NCI-H226 (cell line): ENCODE results near the gene ENG.
"Not testable (repeated sequence)": the region's sequence is repeated elsewhere in the genome, so short reads cannot be mapped to it uniquely, and the experiment has no call there.

ENCODE experiments used
- DNase-seq: peaks from one replicate; pipeline ENCODE4 v3.0.0-alpha.2; 2015

The ENG gene

DNA sequence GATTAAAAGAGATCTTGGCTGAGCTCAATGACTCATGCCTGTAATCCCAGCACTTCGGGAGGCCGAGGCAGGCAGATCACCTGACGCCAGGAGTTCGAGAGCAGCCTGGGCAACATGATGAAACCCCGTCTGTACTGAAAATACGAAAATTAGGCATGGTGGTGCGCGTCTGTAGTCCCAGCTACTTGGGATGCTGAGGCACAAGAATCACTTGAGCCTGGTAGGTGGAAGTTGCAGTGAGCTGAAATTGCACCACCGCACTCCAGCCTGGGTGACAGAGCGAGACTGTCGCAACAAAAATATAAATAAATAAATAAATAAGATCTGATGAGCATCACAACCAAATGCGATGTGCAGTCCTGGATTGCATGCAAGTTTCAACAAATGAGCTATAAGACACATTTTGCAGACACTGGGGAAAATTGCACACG is 8.7 kb upstream of the ENG start:
- DNase-seq = no peak

DNA sequence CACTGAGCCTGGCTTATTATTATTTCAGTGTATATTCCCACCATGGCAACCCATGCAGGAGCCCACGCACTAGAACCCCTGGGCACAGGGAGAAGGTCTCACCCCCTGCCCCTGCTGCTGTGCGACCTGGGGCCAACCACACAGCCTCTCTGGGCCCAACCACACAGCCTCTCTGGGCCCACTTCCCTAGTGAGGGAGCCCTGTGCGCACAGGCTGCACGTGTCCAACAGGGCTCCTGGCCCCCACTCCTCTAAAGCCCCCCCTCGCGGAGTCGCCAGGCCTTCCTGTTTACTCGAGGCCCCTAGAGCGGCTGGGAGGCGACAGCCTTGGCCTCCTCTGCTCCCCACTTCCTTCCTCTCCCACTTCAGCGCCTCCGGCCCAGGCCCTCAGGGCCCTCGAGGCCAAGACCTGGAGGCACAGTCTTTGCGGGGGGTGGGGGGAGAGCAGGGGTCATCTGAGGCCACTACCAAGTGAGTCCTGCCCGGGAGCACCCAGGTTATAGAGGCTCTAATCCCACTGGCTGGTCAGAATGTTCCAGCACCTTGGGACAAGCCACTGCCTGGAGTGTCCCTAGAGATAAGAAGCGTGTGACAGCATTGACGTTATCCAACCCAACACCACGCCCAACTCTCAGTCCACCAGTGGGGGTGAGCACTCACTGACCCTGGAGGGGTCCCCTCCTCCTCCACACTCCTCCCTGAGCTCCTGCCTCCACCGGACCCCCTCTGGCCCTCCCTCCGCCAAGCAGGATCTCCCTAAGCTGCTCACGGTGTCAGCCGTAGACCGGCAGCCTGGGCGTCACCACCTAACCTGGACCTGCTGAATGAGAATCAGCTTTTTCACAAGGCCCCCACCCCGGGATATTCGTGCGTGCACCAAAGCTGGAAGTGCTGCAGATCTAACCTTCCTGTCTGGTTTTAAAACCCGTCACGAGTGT is 7.9 kb upstream of the ENG start:
- no peak for DNase-seq

DNA sequence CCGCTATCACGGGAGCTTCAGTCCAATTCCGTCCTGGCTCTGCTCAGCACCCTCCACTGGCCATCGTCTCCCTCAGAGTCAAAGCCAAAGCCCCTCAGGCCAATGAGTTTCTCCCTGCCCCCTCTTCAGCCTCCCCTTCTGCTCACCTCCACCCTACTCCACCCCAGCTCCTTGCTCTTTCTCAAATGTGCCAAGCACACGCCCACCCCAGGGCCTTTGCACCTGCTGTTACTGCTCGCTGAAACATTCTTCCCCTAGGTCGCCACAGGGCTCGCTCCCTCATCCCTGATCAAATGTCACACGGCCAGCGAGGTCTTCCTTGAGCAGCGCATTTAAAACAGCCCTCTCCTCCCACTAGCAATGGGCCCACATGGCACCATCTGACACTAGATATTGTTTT is 6.3 kb upstream of the ENG start:
- DNase-seq = no peak

DNA sequence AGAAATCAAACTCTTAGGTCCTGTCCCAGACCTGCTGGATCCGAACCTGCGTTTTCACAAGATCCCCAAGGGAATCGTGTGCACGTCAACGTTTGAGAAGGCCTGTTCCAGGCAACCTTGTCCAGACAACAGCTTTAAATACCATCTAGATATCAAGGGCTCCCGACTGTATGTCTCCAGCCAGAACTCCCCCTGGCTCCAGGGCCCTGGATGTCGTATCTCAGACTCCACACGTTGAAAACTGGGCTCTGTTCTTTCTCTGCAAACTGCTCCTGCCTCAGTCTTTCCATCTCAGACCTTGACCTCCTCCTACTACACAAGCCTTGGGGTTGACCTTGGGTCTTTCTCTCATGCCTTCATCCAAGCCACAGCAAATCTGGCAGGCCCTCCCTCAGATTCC is 5.8 kb upstream of the ENG start:
- no peak for DNase-seq

DNA sequence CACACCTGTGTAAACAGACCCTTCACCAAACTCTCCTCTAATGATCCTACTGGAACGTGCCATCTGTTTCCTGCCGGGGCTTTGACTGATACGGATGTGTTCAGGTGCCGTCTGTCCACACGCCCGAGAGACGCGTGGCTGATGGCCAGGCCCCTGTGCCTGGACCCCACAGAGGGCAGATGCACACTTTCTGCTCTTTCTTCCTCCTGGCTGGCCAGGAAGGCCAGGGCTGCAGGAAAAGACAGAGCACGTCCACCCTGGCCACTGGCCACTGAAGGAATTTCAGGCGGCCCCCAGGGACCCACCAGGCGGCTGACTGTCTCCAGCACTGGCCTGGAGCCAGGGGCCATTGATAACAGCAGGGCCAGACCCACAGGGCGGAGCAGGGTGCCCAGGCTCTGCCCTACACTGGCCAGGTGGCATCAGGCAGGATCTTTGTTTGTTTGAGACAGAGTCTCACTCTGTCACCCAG is 3.6 kb upstream of the ENG start:
- no peak for DNase-seq

DNA sequence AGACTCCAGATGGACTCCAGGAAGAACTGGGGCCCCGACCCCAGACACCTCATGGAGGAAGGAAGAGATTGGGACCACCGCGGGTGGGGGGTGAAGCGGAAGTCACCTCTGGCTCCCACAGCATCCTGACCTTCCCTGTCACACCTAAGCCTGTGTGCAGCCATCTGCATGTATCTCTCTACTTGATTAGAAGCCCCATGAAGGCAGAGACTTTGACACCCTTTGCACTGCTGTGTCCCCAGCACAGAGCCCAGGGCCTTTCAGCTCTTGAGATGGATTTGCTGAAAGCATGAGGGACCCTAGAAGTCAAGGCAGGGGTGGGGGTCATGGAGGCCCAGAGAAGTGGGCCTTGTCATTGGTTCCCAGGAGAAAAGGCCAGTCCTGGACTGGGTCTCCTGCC is 2.8 kb upstream of the ENG start:
- DNase-seq = no peak

DNA sequence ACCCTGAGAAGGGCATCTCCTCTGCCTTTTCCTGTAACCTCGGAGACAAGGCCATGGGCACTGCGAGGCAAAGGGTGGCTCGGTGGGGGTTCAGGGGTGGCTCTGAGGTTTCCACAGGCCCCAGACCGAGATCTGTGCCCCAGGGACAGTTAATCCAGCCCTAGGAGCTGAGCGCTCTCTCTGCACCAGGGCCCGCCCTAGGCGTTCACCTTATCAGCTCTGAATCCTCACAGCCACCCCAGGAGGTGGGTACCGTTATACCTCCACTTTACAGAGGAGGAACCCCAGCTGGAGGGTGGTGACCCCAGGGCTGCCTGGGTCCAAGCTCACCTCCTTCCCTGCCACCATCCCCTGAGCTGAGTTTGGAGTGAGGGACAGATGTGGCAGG is 2.3 kb upstream of the ENG start:
- no peak for DNase-seq

DNA sequence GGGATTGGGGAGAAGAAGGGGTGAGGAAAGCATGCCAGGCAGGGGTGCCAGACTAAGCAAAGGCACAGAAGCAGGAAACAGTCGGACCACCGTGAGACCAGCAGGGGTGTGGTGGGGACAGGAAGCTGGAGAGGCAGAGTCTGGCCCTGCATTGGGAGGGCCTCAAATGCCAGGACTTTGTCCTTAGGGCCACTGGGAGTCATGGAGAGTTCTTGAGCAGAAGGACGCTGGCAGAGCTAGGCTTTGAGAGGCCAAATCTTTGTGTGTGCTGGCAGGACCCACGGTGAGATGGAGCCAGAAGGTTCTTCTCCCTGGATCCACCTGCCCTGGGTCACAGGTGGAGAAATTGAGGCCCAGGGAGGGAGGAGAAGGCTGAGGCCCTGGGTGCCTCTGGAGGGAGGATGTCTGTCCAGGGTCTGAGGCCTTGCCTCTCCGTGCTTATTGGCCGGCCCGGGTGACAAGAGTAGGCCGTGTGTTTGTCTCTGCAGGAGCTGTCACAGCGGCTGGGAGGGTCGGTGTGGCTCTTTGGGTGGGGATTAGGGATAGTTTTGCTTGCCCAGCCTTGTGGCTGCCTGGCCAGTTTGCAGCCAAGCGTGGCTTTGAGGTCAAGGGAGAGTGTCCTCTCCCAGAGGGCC is 1.8 kb upstream of the ENG start:
- no peak for DNase-seq

DNA sequence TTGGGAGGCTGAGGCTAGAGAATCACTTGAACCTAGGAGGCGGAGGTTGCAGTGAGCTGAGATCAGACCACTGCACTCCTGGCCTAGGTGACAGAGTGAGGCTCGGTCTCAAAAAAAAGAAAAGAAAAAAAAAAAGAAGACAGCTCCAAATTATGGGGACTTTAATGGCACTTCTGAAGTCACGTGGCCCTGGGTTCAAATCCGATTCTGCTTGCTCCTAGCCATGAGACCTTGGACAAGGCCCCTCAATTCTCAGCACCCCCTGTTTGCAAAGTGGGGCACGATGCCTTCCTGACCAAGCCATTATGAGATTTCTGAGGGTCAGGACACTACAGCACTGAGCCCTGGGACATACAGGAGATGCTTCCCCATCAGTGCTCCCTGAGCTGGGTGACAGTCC is 1.1 kb upstream of the ENG start:
- DNase-seq = no peak

DNA sequence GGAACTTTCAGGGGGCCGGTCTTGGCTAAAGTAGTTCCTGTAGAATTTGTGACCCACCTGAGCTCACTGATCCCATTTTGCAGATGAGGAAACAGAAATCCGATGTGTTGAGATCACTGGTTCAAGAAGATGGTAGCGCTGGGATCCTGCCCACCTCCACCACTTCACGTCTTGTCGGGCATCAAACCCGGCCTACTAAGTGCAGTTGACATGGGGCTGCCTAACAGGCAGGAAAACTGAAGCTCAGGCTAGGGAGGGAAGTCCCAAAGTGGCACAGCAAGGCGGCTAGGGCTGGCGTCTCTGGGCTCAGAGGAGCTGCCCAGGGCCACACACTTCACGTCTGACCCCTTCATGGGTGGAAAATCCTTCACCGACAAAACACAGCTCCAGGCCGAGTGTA is 502 bp upstream of the ENG start:
- no peak for DNase-seq

DNA sequence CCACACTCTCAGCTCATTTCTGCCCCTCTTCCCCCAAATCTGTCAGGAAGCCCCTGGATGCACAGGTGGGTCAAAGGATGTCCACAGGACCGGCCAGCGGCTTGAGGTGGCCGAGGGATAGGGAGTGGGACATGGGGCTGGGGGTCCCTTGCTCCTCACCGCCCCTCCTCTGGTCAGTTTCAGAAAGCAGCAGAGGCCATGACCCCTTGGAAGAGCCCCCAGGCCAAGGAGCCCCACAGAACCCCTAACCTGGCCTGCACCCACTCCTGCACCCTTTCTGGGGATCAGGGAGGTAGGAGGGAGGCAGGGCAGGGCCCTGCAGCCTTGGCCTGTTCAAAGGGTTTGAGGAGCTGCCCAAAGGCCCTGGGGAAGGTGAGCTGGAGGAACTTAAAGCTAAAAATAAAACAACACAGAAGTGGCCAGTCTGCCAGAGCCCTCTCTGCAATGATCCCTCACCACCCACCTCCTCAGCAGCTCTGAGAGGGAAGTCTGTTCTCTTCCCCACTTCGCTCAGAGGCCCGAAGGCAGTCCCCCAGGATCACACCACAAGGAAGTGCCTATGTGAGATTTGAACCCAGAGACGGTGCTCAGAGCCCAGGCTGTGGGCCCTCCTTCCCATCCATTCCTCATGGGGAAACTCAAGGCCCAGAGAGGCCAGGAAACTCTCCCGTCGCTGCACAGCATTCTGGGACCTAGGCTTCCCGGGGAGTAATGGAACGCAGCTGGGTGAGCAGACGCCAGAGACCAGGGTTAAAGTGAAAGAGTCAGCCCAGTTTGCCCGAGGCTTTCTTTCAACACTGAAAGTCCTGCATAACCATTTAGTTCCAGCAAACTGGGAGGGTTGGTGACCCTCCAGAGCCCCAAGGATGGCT is 910 bp downstream of the ENG start:
- DNase-seq = no peak

DNA sequence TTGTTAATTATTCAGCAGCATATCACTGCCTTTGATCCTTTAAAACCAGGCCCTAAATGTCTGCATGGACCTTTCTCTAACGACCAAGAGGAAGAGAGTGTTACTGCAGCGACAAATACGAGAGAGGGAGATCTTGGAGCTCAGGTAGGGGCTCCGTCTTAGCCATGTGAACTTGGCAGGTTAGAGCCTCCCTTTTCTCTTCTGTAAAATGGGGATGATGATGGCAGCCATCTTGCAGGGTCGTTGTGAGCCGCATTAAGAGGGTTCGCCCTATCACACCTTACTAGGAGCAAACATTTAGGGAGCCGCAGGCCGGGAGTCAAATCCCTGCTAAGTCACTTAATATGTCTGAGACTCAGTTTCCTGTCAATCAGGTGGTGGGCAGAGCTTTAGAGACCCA is 1.6 kb downstream of the ENG start:
- DNase-seq = no peak

DNA sequence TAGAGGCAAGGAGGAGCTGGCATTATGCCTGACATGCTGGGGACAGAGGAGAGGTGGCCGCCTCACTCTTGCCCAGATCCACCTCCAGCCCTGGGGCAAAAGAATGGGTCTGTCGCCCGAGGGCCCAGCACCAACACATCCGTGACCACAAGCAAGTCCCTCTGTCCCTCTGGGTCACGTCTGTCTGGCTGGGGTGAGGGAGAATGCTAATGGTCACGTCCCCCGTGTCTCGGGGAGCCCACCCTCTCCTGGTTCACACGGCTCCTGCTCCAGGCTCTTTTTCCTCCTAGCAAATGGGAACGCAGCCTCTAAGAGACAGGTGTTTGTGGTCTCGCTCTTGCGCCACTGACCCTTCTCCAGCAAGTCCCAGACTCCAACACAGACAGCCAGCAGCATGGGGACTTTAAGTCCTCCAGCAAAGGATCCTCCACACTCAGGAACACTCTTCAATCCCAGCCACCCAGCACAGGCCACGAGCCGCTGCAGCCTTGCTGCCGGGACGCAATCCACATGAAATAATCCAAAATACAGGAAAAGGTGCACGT is 4.1 kb downstream of the ENG start:
- no peak for DNase-seq

DNA sequence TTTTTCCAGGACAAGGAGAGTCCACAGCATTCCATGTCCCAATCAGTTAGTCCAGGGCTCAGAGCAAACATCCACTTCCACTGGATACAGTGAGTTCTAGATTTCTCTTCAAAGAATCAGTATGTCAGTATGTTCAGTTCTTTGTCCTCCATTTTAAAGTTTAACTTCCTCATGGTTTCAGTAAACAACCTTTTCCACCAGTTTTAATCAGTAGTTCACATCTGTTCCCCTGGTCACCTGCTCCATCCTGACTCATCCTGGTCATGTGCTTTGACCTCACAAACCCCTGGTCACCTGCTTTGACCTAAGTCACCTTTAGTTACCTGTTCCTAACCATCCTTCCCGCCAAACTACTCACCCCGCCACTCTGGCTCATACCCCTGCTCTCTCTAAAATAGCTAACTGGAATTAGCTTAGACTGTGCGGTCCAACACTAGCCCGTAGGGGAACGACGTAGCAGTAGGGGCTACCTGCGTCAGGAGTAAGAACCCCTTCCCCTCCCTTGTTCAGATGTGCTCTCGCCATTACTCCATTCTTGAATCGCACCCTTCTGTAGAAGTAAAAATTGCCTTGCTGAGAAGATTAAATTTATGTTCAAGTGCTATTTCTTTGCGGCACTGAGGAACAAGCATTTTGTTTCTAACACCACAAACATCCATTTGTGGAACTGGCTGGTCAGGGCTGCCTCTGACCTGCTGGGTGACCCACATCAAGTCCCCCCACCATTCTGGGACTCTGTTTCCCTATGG is 5.5 kb downstream of the ENG start:
- no peak for DNase-seq

DNA sequence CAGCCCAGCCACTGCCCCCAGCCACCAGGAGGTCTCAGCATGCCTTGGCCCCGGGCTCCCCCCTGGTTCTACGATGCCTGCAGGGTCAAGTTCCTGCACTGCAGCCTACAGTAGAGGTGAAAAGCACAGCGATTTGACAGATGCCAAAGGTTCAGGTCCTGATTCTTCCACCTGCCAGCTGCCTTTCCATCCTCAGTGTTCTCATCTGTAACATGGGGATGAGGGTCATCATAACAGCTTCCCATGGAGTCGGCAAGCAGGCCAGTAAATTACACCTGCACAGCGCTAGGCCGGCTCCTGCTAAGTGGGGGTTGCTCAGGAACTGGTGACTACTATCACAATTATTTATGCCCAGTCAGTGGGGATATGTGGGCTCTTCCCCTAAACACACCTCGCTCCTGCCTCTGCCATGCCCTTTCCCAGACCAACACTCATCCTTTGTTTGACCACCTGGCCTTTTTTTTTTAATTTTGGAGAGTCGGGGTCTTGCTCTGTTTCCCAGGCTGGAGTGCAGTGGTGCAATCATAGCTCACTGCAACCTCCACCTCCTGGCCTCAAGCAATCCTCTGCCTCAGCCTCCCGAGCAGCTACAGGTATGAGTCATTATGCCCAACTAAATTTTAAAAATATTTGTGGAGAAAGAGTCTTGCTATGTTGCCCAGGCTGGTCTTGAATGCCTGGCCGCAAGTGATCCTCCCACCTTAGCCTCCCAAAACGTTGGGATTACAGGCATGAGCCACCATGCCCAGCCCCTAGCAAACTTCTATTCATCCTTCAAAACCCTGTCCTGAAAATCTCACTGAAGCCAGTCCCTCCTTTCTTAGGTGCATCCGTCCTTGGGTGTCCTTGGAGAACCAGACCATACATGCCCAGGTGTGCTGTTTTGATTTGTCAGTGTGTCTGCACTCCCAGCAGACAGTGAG is 6.4 kb downstream of the ENG start:
- no peak for DNase-seq

DNA sequence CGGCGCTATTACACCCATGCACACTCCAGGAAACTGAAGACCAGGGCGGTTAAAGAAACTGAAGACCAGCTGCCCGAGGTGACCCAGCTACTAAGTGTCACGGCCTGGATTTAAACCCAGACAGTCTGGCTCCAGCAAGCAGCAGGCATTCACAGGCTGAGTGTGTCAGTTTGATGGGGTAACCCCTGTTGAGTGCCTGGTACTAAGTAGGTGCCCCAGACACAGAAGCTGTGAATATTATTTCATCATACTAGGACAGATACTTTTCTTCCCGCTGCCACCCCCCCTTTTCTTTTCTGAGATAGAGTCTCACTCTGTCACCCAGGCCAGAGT is 7.3 kb downstream of the ENG start:
- DNase-seq = no peak

DNA sequence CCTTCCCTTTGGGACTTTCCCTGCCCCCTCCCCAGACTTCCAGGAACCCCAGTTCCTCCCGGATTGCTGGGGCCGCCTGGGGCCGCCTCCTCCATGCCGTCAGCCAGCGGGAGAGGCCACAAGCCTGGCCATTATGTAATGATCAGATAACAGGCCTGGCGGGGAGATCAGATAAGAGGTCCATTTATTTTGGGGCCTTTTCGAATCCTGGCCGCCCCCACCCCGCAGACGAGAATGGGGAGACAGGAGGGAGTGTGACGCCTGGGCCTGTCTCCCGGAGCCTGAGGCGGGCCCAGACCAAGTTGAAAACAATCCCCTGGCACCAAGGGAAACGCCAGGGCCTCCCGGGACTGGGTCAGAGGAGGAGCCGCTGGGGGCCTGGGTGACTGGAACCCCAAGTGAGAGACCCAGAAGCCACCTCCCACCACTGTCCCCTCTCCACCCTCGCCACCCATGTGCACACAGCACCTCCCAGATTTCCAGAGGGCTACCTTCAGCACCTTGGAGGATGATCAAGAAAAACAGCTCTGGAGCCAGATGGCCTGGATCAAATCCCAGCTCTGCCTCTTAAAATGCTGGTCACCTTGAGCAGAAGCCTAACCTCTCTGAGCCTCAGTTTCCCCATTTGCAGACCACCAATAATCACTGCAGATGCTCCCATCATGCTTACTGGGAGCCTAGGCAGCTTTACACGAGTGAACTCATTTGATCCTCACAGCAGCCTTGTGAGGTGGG is 7.8 kb downstream of the ENG start:
- DNase-seq = no peak

DNA sequence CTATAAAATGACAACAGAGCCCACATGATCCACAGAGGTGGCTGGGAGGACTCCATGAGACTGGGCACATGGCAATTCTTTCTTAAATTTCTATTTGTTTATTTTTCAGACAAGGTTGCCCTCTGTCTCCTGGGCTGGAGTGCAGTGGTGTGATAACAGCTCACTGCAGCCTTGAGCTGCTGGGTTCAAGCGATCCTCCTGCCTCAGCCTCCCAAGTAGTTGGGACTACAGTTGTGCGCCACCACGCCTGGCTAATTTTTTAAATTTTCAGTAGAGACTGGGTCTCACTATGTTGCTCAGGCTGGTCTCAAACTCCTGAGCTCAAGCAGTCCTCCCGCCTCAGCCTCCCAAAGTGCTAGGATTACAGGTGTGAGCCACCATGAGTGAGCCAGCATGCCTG is 8.8 kb downstream of the ENG start:
- not testable (repeated sequence) for DNase-seq

DNA sequence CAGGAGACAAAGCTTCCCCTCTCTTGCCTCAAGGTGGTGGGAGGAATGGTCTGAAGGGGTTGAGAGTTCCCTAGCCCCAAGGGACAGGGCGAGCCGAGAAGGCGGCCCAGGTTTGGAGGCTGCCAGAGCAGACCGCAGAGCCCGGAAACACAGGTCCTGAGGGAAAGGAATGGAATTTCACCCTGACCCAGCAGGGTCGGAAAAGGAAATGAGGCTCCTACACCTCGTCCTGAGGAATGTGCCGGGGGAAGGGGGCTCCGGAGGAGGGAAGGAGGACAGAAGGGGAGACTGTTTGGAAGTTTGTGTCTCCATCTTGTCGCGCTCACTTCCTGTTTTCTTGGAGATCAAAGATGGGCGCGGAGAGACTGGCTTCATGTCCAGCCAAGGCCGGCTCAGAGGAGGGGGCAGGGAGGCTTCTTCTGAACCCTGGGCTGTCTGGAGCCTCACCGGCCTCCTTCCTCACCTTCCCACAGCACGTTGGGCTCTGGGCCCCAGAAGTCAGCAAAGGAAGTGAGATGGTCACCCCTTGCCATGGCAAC is 9.6 kb downstream of the ENG start:
- DNase-seq = peak; percentile 53

DNA sequence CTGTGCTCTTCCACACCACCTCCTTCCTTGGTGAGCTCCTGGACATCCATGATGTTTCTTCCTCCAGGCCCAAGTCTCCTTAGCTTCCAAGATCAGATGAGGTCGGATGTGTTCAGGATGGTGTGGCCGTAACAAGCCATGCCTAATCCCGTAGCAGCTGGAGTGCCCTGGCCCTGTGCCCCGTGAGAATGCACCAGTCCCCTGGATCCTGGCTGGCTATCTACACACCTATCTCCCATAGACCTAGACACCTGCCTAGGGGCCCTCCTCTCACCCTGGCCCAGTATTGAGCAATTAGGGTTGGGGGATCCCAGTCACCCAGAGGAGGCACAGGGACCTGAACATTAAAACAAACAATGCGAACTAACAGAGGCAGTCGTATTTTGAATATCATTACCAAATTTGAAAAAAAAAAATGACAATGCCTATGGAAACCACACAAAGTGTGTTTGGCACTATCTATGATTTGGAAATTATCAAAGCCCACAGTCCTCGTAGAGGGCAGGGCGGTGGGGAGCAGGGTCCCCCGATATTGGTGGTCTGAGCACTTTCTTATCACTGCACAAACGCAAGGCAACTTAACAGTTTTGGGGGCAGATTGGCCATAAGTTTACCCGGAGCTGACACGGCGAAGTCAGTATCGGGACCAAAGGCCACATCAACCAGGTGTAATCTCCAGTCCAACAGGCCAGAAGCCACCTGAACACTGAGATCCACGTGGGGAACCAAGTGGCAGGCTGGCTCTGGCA is 13.2 kb downstream of the ENG start:
- no peak for DNase-seq
